Activated CD8-positive, alpha-beta memory T cell treated with anti-CD3 and anti-CD28 coated beads, Interleukin-2, amount 50 U/mL, for 48 hours (primary cell): ENCODE results near the gene JAK3.

Source experiments
- DNase-seq: peaks from one replicate; pipeline ENCODE4 v3.0.0-alpha.2; 2020

Gene JAK3

GRCh38 chr19:17775245-17775927 lies 72.4 kb downstream of the JAK3 start:
- DNase-seq: peak; percentile 69
